IMR-90 (cell line): ENCODE results near the gene VIPR2. TPM values are rescaled to one million over a fixed set of nuclear protein-coding genes. Genes with fewer than 3 reads are reported as not detected.
A peak's percentile ranks its signal among the peaks of the same experiment; 100 is the strongest.
"Not testable (repeated sequence)": the region's sequence is repeated elsewhere in the genome, so short reads cannot be mapped to it uniquely, and the experiment has no call there.

ENCODE experiments used
- ATAC-seq: fragments of 200-7000 bp; cut with Tn5 transposase; 2 replicates; pipeline ENCODE4 v1.9.1; 2020; ENCODE audit warnings: low read depth, mild to moderate bottlenecking, moderate library complexity
- BruUV-seq: library from RNA; stranded (reverse); fragments of 400-500 nt; replicated peaks from 2 replicates; lab custom pipeline; 2021; lab: Mats Ljungman, UMichigan
- CTCF ChIA-PET: fragments of 300-600 bp; formaldehyde crosslinking; extraction: SDS; loops from one replicate; lab custom pipeline; 2021; ENCODE audit warnings: antibody characterized with exemption; lab: Yijun Ruan, JAX
- POLR2A ChIA-PET: fragments of 300-600 bp; sonication (Branson Sonifier 250); formaldehyde crosslinking; loops from one replicate; lab custom pipeline; 2022; ENCODE audit warnings: antibody characterized with exemption; ENCODE audit not compliant: unreplicated experiment; lab: Charles Lee
- DNase-seq: peaks from one replicate; pipeline ENCODE4 v3.0.0; 2013
- H2AFZ ChIP-seq: replicated peaks from 2 replicates; pipeline ENCODE3; 2013; ENCODE audit warnings: low read length, mild to moderate bottlenecking; ENCODE audit not compliant: poor library complexity
- H2AK5ac ChIP-seq: 2 replicates; pipeline ENCODE4 v1.6.1; 2013; ENCODE audit warnings: low read depth, low read length, inconsistent platforms
- H2AK9ac ChIP-seq: replicated peaks from 2 replicates; pipeline ENCODE3; 2013; ENCODE audit warnings: mild to moderate bottlenecking, low read depth, low read length, moderate library complexity; ENCODE audit not compliant: poor library complexity
- H2BK120ac ChIP-seq: 2 replicates; pipeline ENCODE4 v1.6.1; 2013; ENCODE audit warnings: low read depth, low read length, inconsistent platforms
- H2BK15ac ChIP-seq: 3 replicates; pipeline ENCODE4 v1.6.1; 2013; ENCODE audit warnings: low read depth, low read length, inconsistent platforms
- H2BK20ac ChIP-seq: 2 replicates; pipeline ENCODE4 v1.6.1; 2013; ENCODE audit warnings: low read depth, mild to moderate bottlenecking, inconsistent platforms, low read length, moderate library complexity
- H2BK5ac ChIP-seq: 2 replicates; pipeline ENCODE4 v1.6.1; 2013; ENCODE audit warnings: mild to moderate bottlenecking, low read depth, low read length, inconsistent platforms; ENCODE audit not compliant: poor library complexity, severe bottlenecking
- H3K14ac ChIP-seq: replicated peaks from 2 replicates; pipeline ENCODE4 v1.6.1; 2013; ENCODE audit warnings: low read depth, low read length, inconsistent platforms
- H3K18ac ChIP-seq: 2 replicates; pipeline ENCODE4 v1.6.1; 2013; ENCODE audit warnings: low read depth, low read length, control low read depth
- H3K23ac ChIP-seq: 2 replicates; pipeline ENCODE4 v1.6.1; 2013; ENCODE audit warnings: low read depth, low read length, inconsistent platforms
- H3K27ac ChIP-seq: 2 replicates; pipeline ENCODE4 v1.5.1; 2013; ENCODE audit warnings: mild to moderate bottlenecking, control low read depth, low read length; ENCODE audit not compliant: insufficient read depth
- H3K27me3 ChIP-seq: 2 replicates; pipeline ENCODE4 v1.6.1; 2013; ENCODE audit warnings: low read length; ENCODE audit not compliant: control insufficient read depth, insufficient read depth
- H3K36me3 ChIP-seq: 2 replicates; pipeline ENCODE4 v1.6.1; 2013; ENCODE audit warnings: low read length, mixed read lengths; ENCODE audit not compliant: control insufficient read depth, insufficient read depth
- H3K4ac ChIP-seq: 2 replicates; pipeline ENCODE4 v1.6.1; 2013; ENCODE audit warnings: low read depth, low read length, inconsistent platforms
- H3K4me1 ChIP-seq: 2 replicates; pipeline ENCODE4 v1.6.1; 2013; ENCODE audit warnings: low read length, mixed read lengths; ENCODE audit not compliant: control insufficient read depth, insufficient read depth
- H3K4me2 ChIP-seq: 2 replicates; pipeline ENCODE4 v1.6.1; 2013; ENCODE audit warnings: low read depth, mild to moderate bottlenecking, control low read depth, low read length, moderate library complexity
- H3K4me3 ChIP-seq: 2 replicates; pipeline ENCODE4 v1.5.1; 2013; ENCODE audit warnings: low read depth, mild to moderate bottlenecking, control low read depth, low read length, moderate library complexity; ENCODE audit not compliant: insufficient read depth
- H3K56ac ChIP-seq: 2 replicates; pipeline ENCODE4 v1.6.1; 2013; ENCODE audit warnings: low read length, inconsistent platforms; ENCODE audit not compliant: insufficient read depth; ENCODE audit errors: extremely low read depth
- H3K79me1 ChIP-seq, 2 experiments: 2 replicates each; pipeline ENCODE4 v1.6.1; 2013; ENCODE audit warnings: low read length in 2 of 2, inconsistent platforms in 1 of 2, low read depth in 1 of 2
- H3K9ac ChIP-seq: 2 replicates; pipeline ENCODE4 v1.6.1; 2013; ENCODE audit warnings: low read depth, low read length, control low read depth
- H3K9me1 ChIP-seq: 2 replicates; pipeline ENCODE4 v1.6.1; 2013; ENCODE audit warnings: low read length, inconsistent platforms; ENCODE audit not compliant: insufficient read depth
- H3K9me3 ChIP-seq: 2 replicates; pipeline ENCODE4 v1.6.1; 2013; ENCODE audit warnings: low read length; ENCODE audit not compliant: control insufficient read depth, insufficient read depth
- H4K20me1 ChIP-seq: 2 replicates; pipeline ENCODE4 v1.6.1; 2013; ENCODE audit warnings: low read length, inconsistent platforms; ENCODE audit not compliant: insufficient read depth
- H4K5ac ChIP-seq: 2 replicates; pipeline ENCODE4 v1.6.1; 2013; ENCODE audit warnings: mild to moderate bottlenecking, low read depth, low read length, control low read depth
- H4K8ac ChIP-seq, 2 experiments: 2 replicates each; pipeline ENCODE4 v1.6.1; 2013; ENCODE audit warnings: low read depth in 2 of 2, low read length in 2 of 2, control low read depth in 1 of 2, inconsistent platforms in 1 of 2
- H4K91ac ChIP-seq: 2 replicates; pipeline ENCODE4 v1.6.1; 2013; ENCODE audit warnings: low read depth, low read length, inconsistent platforms; ENCODE audit not compliant: insufficient read depth
- BHLHE40 ChIP-seq: fragments of 150-350 bp; IDR thresholded peaks from 2 replicates; pipeline ENCODE4 v1.6.1; 2016; ENCODE audit warnings: mild to moderate bottlenecking, low read depth, low read length
- CEBPB ChIP-seq: IDR thresholded peaks from 2 replicates; pipeline ENCODE4 v1.6.1; 2012; ENCODE audit warnings: low read depth, low read length, improper control_type of control experiment
- CHD1 ChIP-seq: IDR thresholded peaks from 2 replicates; pipeline ENCODE4 v1.6.1; 2012; ENCODE audit warnings: low read depth, low read length, improper control_type of control experiment
- FOS ChIP-seq: fragments of 150-350 bp; IDR thresholded peaks from 2 replicates; pipeline ENCODE4 v1.6.1; 2016; ENCODE audit warnings: low read depth, low read length
- MAZ ChIP-seq: IDR thresholded peaks from 2 replicates; pipeline ENCODE4 v1.6.1; 2012; ENCODE audit warnings: low read depth, mild to moderate bottlenecking, low read length, improper control_type of control experiment, moderate library complexity, borderline replicate concordance
- NFE2L2 ChIP-seq: fragments of 150-350 bp; IDR thresholded peaks from 2 replicates; pipeline ENCODE4 v1.6.1; 2016; ENCODE audit warnings: low read depth, mild to moderate bottlenecking, low read length
- POLR2A ChIP-seq: IDR thresholded peaks from 2 replicates; pipeline ENCODE4 v1.6.1; 2012; ENCODE audit warnings: mild to moderate bottlenecking, low read depth, low read length
- SMC3 ChIP-seq: fragments of 150-350 bp; IDR thresholded peaks from 2 replicates; pipeline ENCODE4 v1.6.1; 2016; ENCODE audit warnings: low read depth, mild to moderate bottlenecking, antibody characterized with exemption, low read length, moderate library complexity
- USF2 ChIP-seq: fragments of 150-350 bp; IDR thresholded peaks from 2 replicates; pipeline ENCODE4 v1.6.1; 2017; ENCODE audit warnings: mild to moderate bottlenecking, antibody characterized with exemption, low read length, low read depth
- WGBS, 2 experiments: methylation state at CpG; one replicate each; pipeline versions ENCODE4 v1.1.5 to v1.1.7; 2013; ENCODE audit warnings: missing lambda C conversion rate in 2 of 2; ENCODE audit not compliant: insufficient read length in 1 of 2; ENCODE audit errors: extremely low coverage in 2 of 2; 5-methylcytosine and 5-hydroxymethylcytosine counted together
- dilution Hi-C: fragments of 300-500 bp; cut with HindIII; formaldehyde crosslinking; loops from one replicate; pipeline ENCODE4 v1.14.3; 2018; ENCODE audit warnings: low sequenced_read_pairs; ENCODE audit not compliant: unreplicated experiment
- in situ Hi-C: fragments of 300-500 bp; cut with MboI; formaldehyde crosslinking; loops from 3 replicates; pipeline ENCODE4 v1.14.3; 2019; ENCODE audit warnings: low sequenced_read_pairs, inconsistent platforms, mixed read lengths
- intact Hi-C: fragments of 100-400 bp; cut with micrococcal nuclease; formaldehyde crosslinking; loops from 2 replicates; pipeline ENCODE4 v1.10.0; 2022
- polyA plus RNA-seq, 3 experiments: library from polyadenylated mRNA; depleted of rRNA; stranded (reverse); fragments of >200 nt; gene quantifications; 2 replicates each; pipeline ENCODE4 v1.2.3, GENCODE V29; 2012; ENCODE audit warnings: low replicate concordance in 1 of 3
- total RNA-seq: library from RNA; depleted of rRNA; stranded (reverse); fragments of >200 nt; gene quantifications from 2 replicates; pipeline ENCODE4 v1.2.3, GENCODE V29; 2012

Gene VIPR2
- total and polyA plus RNA-seq, 2 of the 4 experiments (the other 2 are of a cell fraction), result not detected

GRCh38 chr7:158985583-158985982 lies 159.1 kb downstream of the VIPR2 start:
- no peak overlapping the region for H3K56ac ChIP-seq
- no peak overlapping the region for H3K18ac ChIP-seq
- H2AK9ac ChIP-seq, result no peak overlapping the region
- H3K23ac ChIP-seq, result no peak overlapping the region
- H4K20me1 ChIP-seq, result no peaks in the 10 kb centered on the region
- H3K4me2 ChIP-seq, result no peak overlapping the region
- H4K91ac ChIP-seq, result no peak overlapping the region
- dilution Hi-C loops, result no loop called here
- ChIA-PET POLR2A (no interaction called here), CTCF (interaction anchor here (1.0 kb wide), 1 partner anchor 9 kb away, joined by 3 read pairs; no protein-coding TSS in a partner anchor)
- peak overlapping the region; percentile 70 for H2AFZ ChIP-seq
- no peak overlapping the region for H3K27ac ChIP-seq
- no peaks in the 10 kb centered on the region for H3K27me3 ChIP-seq
- H2BK20ac ChIP-seq, result no peak overlapping the region
- 30% methylated on average over 3 of the region's 4 CpGs; no CpG with 5 or more reads in 1 of the 2 experiments for WGBS, 2 experiments
- no peak overlapping the region for H3K4me3 ChIP-seq
- no peak overlapping the region for H4K8ac ChIP-seq
- H2BK120ac ChIP-seq, result no peak overlapping the region
- no peak overlapping the region for H3K14ac ChIP-seq
- H3K79me1 ChIP-seq, result no peaks in the 10 kb centered on the region
- H2BK5ac ChIP-seq, result no peak overlapping the region
- DNase-seq, result no peak
- H2BK15ac ChIP-seq, result no peak overlapping the region
- no peaks in the 10 kb centered on the region for H3K4me1 ChIP-seq
- H3K9me1 ChIP-seq, result no peaks in the 10 kb centered on the region
- in situ Hi-C loops, result no loop called here
- H3K9me3 ChIP-seq, result peaks cover 17% of the 10 kb centered on the region
- H3K9ac ChIP-seq, result no peak overlapping the region
- BruUV-seq, result no TSS peak
- TF ChIP-seq CEBPB (no peak), NFE2L2 (no peak), FOS (no peak), BHLHE40 (no peak), POLR2A (no peak), CHD1 (no peak), MAZ (no peak), USF2 (no peak), SMC3 (no peak)
- intact Hi-C loops, result no loop called here
- no peaks in the 10 kb centered on the region for H3K36me3 ChIP-seq
- no peak overlapping the region for H4K5ac ChIP-seq
- H3K4ac ChIP-seq, result no peak overlapping the region
- ATAC-seq, result no peak
- H2AK5ac ChIP-seq, result no peak overlapping the region

GRCh38 chr7:158984007-158984406 lies 160.7 kb downstream of the VIPR2 start:
- intact Hi-C loops, H3K23ac ChIP-seq, in situ Hi-C loops, H3K79me1 ChIP-seq, H2BK20ac ChIP-seq, H3K4me1 ChIP-seq, H3K36me3 ChIP-seq, H3K9ac ChIP-seq, H4K5ac ChIP-seq, H3K4me2 ChIP-seq, POLR2A ChIA-PET, BruUV-seq, H3K4ac ChIP-seq, H3K14ac ChIP-seq, H3K9me1 ChIP-seq, H4K20me1 ChIP-seq, CTCF ChIA-PET, H3K27me3 ChIP-seq, H2BK120ac ChIP-seq, H4K91ac ChIP-seq, H3K4me3 ChIP-seq, H3K56ac ChIP-seq, H3K27ac ChIP-seq, dilution Hi-C loops, H2BK15ac ChIP-seq, H2AFZ ChIP-seq, H2AK5ac ChIP-seq, H4K8ac ChIP-seq, H2BK5ac ChIP-seq, H2AK9ac ChIP-seq, H3K18ac ChIP-seq, ATAC-seq, DNase-seq: not testable (repeated sequence)
- 60% methylated on average over 1 of the region's 2 CpGs; no CpG with 5 or more reads in 1 of the 2 experiments for WGBS, 2 experiments
- H3K9me3 ChIP-seq, result peaks cover 17% of the 10 kb centered on the region
